ENCODE measurements around the gene FBH1. TPM values are rescaled to one million over a fixed set of nuclear protein-coding genes. Genes with fewer than 3 reads are reported as not detected.
A peak's percentile ranks its signal among the peaks of the same experiment; 100 is the strongest.

The FBH1 gene
- total and polyA plus RNA-seq, 12 donors: 68.9 to 165 (median 106) TPM

GRCh38 chr10:5952731-5953385 lies 62.8 kb downstream of the FBH1 start:
- TF ChIP-seq, protein P1, sequence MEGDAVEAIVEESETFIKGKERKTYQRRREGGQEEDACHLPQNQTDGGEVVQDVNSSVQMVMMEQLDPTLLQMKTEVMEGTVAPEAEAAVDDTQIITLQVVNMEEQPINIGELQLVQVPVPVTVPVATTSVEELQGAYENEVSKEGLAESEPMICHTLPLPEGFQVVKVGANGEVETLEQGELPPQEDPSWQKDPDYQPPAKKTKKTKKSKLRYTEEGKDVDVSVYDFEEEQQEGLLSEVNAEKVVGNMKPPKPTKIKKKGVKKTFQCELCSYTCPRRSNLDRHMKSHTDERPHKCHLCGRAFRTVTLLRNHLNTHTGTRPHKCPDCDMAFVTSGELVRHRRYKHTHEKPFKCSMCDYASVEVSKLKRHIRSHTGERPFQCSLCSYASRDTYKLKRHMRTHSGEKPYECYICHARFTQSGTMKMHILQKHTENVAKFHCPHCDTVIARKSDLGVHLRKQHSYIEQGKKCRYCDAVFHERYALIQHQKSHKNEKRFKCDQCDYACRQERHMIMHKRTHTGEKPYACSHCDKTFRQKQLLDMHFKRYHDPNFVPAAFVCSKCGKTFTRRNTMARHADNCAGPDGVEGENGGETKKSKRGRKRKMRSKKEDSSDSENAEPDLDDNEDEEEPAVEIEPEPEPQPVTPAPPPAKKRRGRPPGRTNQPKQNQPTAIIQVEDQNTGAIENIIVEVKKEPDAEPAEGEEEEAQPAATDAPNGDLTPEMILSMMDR (IDR thresholded peaks at IDR 0.05): no peak
- TF ChIP-seq POLR2A (IDR thresholded peaks at IDR 0.05): no peak
- H3K9me3 ChIP-seq (replicated peaks in 1 of 3): no peaks in the 10 kb centered on the region
- H3K4me3 ChIP-seq: no peak overlapping the region
- DNase-seq: peak in 1 of 7 donors; percentile 3
- no peak overlapping the region for H3K27ac ChIP-seq
- intact Hi-C loops (cut with DNase I): no loop called here
- H3K36me3 ChIP-seq (replicated peaks in 1 of 2): peaks cover 0 to 9% of the 10 kb centered on the region in 2 donors
- H3K27me3 ChIP-seq: no peaks in the 10 kb centered on the region
- 87 to 96% (median 90%) methylated on average over 9 to 20 of the region's 20 CpGs for WGBS, 4 donors
- H3K4me1 ChIP-seq (replicated peaks in 1 of 2): peaks cover 0 to 14% of the 10 kb centered on the region in 2 donors

- Histone ChIP-seq H3K9me3 (replicated peaks in 1 of 3) (no peaks in the 10 kb centered on the region), H3K4me1 (replicated peaks in 1 of 2) (peaks cover 0 to 14% of the 10 kb centered on the region in 2 donors), H3K36me3 (replicated peaks in 1 of 2) (peaks cover 0 to 9% of the 10 kb centered on the region in 2 donors), H3K4me3 (no peak overlapping the region), H3K27ac (no peak overlapping the region), H3K27me3 (no peaks in the 10 kb centered on the region)
- 87 to 94% (median 89%) methylated on average over 5 of the region's 5 CpGs for WGBS, 4 donors
- no peak for TF ChIP-seq POLR2A (IDR thresholded peaks at IDR 0.05)
- TF ChIP-seq, protein P1 (IDR thresholded peaks at IDR 0.05): no peak
- intact Hi-C loops (cut with DNase I): no loop called here
- DNase-seq: no peak
These were observed 63.6 kb downstream of the FBH1 start for GRCh38 chr10:5953676-5954075.

GRCh38 chr10:5956146-5956936 lies 66.3 kb downstream of the FBH1 start:
- DNase-seq: peak in 1 of 7 donors; percentile 37
- Histone ChIP-seq H3K4me1 (replicated peaks in 1 of 2) (no peaks in the 10 kb centered on the region), H3K27ac (no peak overlapping the region), H3K4me3 (no peak overlapping the region), H3K9me3 (replicated peaks in 1 of 3) (no peaks in the 10 kb centered on the region), H3K36me3 (replicated peaks in 1 of 2) (peaks cover 0 to 18% of the 10 kb centered on the region in 2 donors), H3K27me3 (no peaks in the 10 kb centered on the region)
- intact Hi-C loops (cut with DNase I): no loop called here
- WGBS, 4 donors: 89 to 96% (median 90%) methylated on average over 16 to 17 of the region's 17 CpGs
- no peak for TF ChIP-seq POLR2A (IDR thresholded peaks at IDR 0.05)
- TF ChIP-seq, protein P1 (IDR thresholded peaks at IDR 0.05): no peak

- no peak overlapping the region for H3K27ac ChIP-seq
- peaks cover 0 to 9% of the 10 kb centered on the region in 2 donors for H3K36me3 ChIP-seq (replicated peaks in 1 of 2)
- no peak for TF ChIP-seq POLR2A (IDR thresholded peaks at IDR 0.05)
- TF ChIP-seq, protein P1 (IDR thresholded peaks at IDR 0.05): no peak
- DNase-seq: no peak
- intact Hi-C loops (cut with DNase I): no loop called here
- WGBS, 4 donors: 63 to 88% (median 75%) methylated on average over 2 of the region's 2 CpGs
- H3K4me1 ChIP-seq (replicated peaks in 1 of 2): no peaks in the 10 kb centered on the region
- H3K4me3 ChIP-seq: no peak overlapping the region
- no peaks in the 10 kb centered on the region for H3K9me3 ChIP-seq (replicated peaks in 1 of 3)
- no peaks in the 10 kb centered on the region for H3K27me3 ChIP-seq
These were observed 68.0 kb downstream of the FBH1 start for GRCh38 chr10:5958077-5958476.
